Measurements from ENCODE around the gene ARHGAP44.
"Not testable (repeated sequence)": the region's sequence is repeated elsewhere in the genome, so short reads cannot be mapped to it uniquely, and the experiment has no call there.

The ARHGAP44 gene

GRCh38 chr17:12959441-12959840 lies 170.1 kb downstream of the ARHGAP44 start:
- no peak overlapping the region for H3K4me3 Mint-ChIP-seq
- H3K36me3 Mint-ChIP-seq: no peaks in the 10 kb centered on the region
- H3K27me3 Mint-ChIP-seq: peaks cover 5% of the 10 kb centered on the region
- no peak overlapping the region for H3K27ac Mint-ChIP-seq
- no peaks in the 10 kb centered on the region for H3K4me1 Mint-ChIP-seq
- no peaks in the 10 kb centered on the region for H3K9me3 Mint-ChIP-seq

GRCh38 chr17:12961655-12962054 lies 172.4 kb downstream of the ARHGAP44 start:
- Mint-ChIP-seq H3K9me3 (no peaks in the 10 kb centered on the region), H3K4me3 (no peak overlapping the region), H3K27me3 (peaks cover 5% of the 10 kb centered on the region), H3K4me1 (no peaks in the 10 kb centered on the region), H3K36me3 (no peaks in the 10 kb centered on the region), H3K27ac (no peak overlapping the region)

- Mint-ChIP-seq H3K27ac (no peak overlapping the region), H3K36me3 (no peaks in the 10 kb centered on the region), H3K4me3 (no peak overlapping the region), H3K4me1 (no peaks in the 10 kb centered on the region), H3K27me3 (peaks cover 5% of the 10 kb centered on the region), H3K9me3 (no peaks in the 10 kb centered on the region)
These were observed 174.2 kb downstream of the ARHGAP44 start for GRCh38 chr17:12963505-12963904.

- no peaks in the 10 kb centered on the region for H3K36me3 Mint-ChIP-seq
- no peaks in the 10 kb centered on the region for H3K9me3 Mint-ChIP-seq
- peaks cover 6% of the 10 kb centered on the region for H3K27me3 Mint-ChIP-seq
- H3K4me1 Mint-ChIP-seq: no peaks in the 10 kb centered on the region
- H3K27ac Mint-ChIP-seq: no peak overlapping the region
- H3K4me3 Mint-ChIP-seq: no peak overlapping the region
These were observed 174.9 kb downstream of the ARHGAP44 start for GRCh38 chr17:12964162-12964561.

DNA sequence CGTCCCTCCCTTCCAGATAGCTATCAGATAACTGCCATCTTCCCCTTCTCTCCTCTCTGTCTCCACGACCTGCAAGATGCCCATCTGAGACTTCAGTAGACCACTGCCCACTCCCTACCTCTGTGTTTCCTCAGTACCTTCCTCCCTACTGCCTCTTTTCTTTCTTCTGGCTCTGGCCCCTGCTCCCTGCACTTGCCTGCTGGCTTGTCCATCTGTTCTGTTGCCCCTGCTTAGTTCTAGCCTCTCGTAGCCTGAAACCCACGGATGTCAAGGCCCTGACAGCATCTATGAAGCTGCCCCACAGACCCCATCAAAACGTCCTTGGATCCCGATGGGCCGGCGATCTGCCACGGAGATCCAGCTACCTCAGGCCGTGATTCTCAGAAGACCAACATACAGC lies 175.5 kb downstream of the ARHGAP44 start:
- Mint-ChIP-seq H3K4me3 (no peak overlapping the region), H3K36me3 (no peaks in the 10 kb centered on the region), H3K27ac (no peak overlapping the region), H3K9me3 (no peaks in the 10 kb centered on the region), H3K27me3 (peaks cover 7% of the 10 kb centered on the region), H3K4me1 (no peaks in the 10 kb centered on the region)

DNA sequence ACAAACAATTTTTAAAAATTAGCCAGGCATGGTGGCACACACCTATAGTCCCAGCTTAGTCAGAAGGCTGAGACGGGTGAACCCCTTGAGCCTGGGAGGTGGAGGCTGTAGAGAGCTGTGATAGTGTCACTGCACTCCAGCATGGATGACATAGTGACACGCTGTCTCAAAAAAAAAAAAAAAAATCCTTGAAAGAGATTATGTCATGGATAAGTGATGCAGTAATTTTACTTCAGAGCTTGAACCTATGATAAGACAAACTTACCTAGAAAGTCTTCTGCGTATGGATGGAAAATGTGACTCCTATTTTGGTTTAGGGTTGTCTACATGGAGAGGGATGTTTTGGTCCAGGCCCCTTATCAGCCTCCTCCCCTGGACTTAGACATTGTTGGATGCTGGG lies 176.7 kb downstream of the ARHGAP44 start:
- H3K9me3 Mint-ChIP-seq: no peaks in the 10 kb centered on the region
- H3K27me3 Mint-ChIP-seq: peaks cover 7% of the 10 kb centered on the region
- H3K4me3 Mint-ChIP-seq: no peak overlapping the region
- no peaks in the 10 kb centered on the region for H3K36me3 Mint-ChIP-seq
- no peaks in the 10 kb centered on the region for H3K4me1 Mint-ChIP-seq
- H3K27ac Mint-ChIP-seq: no peak overlapping the region

DNA sequence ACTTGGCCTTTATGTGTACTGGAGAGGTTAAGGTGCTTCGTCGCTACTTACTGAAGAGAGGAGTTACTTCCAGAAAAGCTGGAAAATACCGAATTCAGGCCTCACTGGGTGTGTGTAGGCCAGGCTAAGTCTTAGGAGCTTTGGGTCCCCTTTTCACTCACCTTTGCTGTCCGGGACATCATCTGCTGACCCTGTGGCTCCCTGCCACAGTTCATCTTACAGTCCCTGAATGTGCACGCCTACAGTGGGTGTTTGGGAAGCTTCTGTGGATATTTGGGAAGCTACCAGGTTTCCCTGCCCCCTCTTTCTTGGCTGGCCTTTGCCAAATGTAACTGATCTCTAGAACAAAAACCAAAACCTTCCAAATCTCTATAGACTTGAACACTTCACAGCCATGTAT lies 177.1 kb downstream of the ARHGAP44 start:
- Mint-ChIP-seq H3K27me3 (peaks cover 9% of the 10 kb centered on the region), H3K9me3 (no peaks in the 10 kb centered on the region), H3K4me3 (no peak overlapping the region), H3K36me3 (no peaks in the 10 kb centered on the region), H3K4me1 (no peaks in the 10 kb centered on the region), H3K27ac (no peak overlapping the region)

DNA sequence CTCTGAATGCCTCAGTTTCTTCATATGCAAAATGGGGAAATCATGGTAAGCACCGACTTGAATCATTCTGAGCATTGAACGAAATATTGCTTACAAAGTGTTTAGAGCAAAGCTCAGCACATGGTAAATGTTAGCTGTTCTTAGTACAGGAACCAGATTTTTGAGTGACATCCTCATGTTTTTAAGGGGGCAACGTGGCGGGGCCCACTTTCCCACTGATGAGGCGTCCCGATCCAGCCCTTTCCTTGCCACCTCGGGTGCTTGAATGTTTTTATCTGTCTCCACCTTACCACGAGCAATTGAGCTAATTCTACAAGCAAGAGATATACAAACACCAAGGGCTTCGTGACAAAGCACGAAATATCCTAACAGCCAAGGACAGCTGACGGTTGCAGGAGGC lies 178.7 kb downstream of the ARHGAP44 start:
- Mint-ChIP-seq H3K36me3 (no peaks in the 10 kb centered on the region), H3K27me3 (peaks cover 11% of the 10 kb centered on the region), H3K27ac (no peak overlapping the region), H3K4me3 (no peak overlapping the region), H3K4me1 (no peaks in the 10 kb centered on the region), H3K9me3 (no peaks in the 10 kb centered on the region)

GRCh38 chr17:12973496-12974004 lies 184.3 kb downstream of the ARHGAP44 start:
- H3K4me3 Mint-ChIP-seq: no peak overlapping the region
- H3K27me3 Mint-ChIP-seq: peaks cover 26% of the 10 kb centered on the region
- no peak overlapping the region for H3K27ac Mint-ChIP-seq
- no peaks in the 10 kb centered on the region for H3K36me3 Mint-ChIP-seq
- no peaks in the 10 kb centered on the region for H3K4me1 Mint-ChIP-seq
- no peaks in the 10 kb centered on the region for H3K9me3 Mint-ChIP-seq

DNA sequence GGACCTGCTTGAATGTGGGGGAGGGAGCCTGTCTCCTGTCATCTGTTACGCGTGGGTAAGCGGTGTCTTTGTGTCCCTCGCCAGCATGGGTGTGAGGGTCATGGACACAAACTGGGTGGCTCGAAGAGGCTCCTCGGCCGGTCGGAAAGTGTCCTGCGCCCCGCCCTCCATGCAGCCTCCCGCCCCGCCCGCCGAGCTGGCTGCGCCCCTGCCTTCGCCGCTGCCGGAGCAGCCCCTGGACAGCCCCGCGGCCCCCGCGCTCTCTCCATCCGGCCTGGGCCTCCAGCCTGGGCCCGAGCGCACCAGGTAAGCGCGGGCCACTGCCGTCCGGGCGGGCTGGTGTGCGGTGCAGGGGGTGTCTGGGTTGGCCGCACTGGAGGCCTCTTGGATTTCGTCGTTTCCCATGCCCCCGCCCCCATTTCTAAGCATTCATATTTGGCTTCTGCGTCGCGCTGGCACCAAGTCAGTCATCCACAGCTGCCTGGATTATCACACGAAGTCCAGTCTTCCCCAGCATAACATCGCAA lies 184.8 kb downstream of the ARHGAP44 start:
- Mint-ChIP-seq H3K36me3 (no peaks in the 10 kb centered on the region), H3K4me3 (no peak overlapping the region), H3K9me3 (no peaks in the 10 kb centered on the region), H3K27ac (no peak overlapping the region), H3K4me1 (no peaks in the 10 kb centered on the region), H3K27me3 (peaks cover 27% of the 10 kb centered on the region)

GRCh38 chr17:12977008-12977751 lies 187.9 kb downstream of the ARHGAP44 start:
- peaks cover 18% of the 10 kb centered on the region for H3K27me3 Mint-ChIP-seq
- H3K27ac Mint-ChIP-seq: no peak overlapping the region
- H3K4me1 Mint-ChIP-seq: no peaks in the 10 kb centered on the region
- H3K4me3 Mint-ChIP-seq: no peak overlapping the region
- H3K9me3 Mint-ChIP-seq: no peaks in the 10 kb centered on the region
- H3K36me3 Mint-ChIP-seq: no peaks in the 10 kb centered on the region

- H3K9me3 Mint-ChIP-seq, H3K4me3 Mint-ChIP-seq, H3K36me3 Mint-ChIP-seq, H3K4me1 Mint-ChIP-seq, H3K27ac Mint-ChIP-seq: not testable (repeated sequence)
- H3K27me3 Mint-ChIP-seq: peaks cover 11% of the 10 kb centered on the region
These were observed 189.5 kb downstream of the ARHGAP44 start for GRCh38 chr17:12978787-12979186.

DNA sequence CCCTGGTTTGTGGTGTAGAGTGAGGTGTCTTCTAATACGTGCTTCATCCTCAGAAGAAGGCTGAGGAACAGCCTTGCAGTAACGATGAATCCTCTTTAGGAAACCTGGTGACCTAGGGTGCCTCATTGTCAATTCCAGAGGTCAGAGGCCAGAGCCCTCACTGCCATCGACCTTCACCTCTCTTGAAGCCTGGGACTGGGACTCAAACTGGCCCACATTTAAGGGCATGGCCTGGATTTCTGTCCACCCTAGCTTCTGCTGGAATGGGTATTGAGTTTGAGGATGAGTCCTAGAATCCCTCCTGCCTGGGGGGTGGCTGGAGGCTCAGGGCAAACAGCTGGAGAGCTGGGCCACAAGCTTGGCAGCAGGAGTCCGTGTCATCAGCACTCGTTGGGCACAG lies 189.9 kb downstream of the ARHGAP44 start:
- Mint-ChIP-seq H3K4me3 (no peak overlapping the region), H3K36me3 (no peaks in the 10 kb centered on the region), H3K27ac (no peak overlapping the region), H3K4me1 (no peaks in the 10 kb centered on the region), H3K9me3 (no peaks in the 10 kb centered on the region), H3K27me3 (peaks cover 11% of the 10 kb centered on the region)

DNA sequence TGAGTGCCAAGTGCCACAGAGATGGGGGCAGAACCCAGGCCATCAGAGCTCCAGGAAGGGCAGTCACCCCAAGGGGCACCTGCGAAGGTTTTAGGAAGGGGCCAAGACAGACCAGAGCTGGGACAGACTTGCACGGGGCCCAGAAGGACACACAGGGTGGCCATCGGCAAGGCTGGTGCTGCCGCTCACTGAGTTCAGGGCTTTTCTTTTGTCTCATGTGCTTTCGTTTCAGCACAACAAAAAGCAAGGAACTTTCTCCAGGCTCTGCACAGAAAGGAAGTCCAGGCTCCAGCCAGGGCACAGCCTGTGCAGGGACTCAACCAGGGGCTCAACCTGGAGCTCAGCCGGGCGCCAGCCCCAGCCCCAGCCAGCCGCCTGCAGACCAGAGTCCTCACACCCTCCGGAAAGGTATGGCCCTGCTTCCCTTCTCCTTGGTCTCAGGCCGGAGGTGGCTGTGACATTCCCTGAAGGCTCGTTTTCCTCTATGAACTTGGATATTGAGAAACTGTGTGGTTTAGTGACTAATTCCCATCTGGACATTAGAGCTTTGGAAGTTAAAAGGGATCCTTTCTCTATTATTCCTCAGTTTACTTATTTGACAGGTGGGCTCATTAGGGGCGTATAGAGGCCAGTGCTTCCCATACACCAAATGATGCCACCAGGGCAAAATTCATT lies 190.7 kb downstream of the ARHGAP44 start:
- H3K9me3 Mint-ChIP-seq: no peaks in the 10 kb centered on the region
- no peaks in the 10 kb centered on the region for H3K4me1 Mint-ChIP-seq
- H3K4me3 Mint-ChIP-seq: no peak overlapping the region
- H3K27me3 Mint-ChIP-seq: peaks cover 8% of the 10 kb centered on the region
- no peak overlapping the region for H3K27ac Mint-ChIP-seq
- H3K36me3 Mint-ChIP-seq: no peaks in the 10 kb centered on the region

DNA sequence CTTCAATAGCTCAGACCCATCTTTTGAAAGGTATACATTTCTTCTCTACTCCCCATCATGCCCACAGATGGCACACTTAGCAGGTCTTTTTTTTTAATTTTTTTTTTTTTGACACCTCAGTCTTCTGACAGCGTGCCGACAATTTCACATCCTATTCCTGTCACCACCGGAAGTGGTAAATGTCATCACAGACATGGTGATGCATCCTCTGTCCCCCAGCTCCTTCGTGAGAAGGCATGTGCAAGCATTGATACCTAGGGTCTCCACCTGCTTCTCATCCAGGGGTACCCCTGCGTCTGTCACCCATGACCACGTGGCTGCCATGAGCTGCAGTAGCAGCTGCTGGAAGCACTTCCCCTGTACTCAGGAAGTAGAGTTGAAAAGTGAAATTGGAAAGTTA lies 192.9 kb downstream of the ARHGAP44 start:
- H3K4me3 Mint-ChIP-seq: no peak overlapping the region
- no peaks in the 10 kb centered on the region for H3K36me3 Mint-ChIP-seq
- H3K9me3 Mint-ChIP-seq: no peaks in the 10 kb centered on the region
- H3K27me3 Mint-ChIP-seq: peaks cover 2% of the 10 kb centered on the region
- H3K4me1 Mint-ChIP-seq: no peaks in the 10 kb centered on the region
- H3K27ac Mint-ChIP-seq: no peak overlapping the region

All from activated naive CD4-positive, alpha-beta T cell treated with anti-CD3 and anti-CD28 coated beads, Interleukin-2, amount 50 U/mL, for 24 hours (primary cell).